ENCODE data around the gene PSTPIP2.

DNA sequence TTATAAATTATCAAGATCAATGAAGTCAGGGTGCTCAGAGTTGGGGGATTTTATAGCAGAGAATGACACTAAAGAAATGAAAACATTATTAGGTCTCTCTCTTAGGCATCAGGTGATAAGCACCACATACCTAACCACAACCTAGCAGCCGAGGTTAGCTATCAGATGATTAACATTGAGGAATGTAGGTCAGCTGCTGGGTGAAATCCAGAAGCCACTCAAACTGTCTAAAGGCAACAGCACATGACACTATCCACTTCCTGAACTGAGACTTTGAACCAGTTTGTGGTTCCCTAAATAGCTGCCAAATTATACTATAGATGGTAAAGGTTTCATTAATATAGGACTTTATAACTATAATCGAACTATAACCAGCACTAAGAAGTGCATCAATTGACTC lies 109.6 kb downstream of the PSTPIP2 start:
- TF ChIP-seq, protein P1, sequence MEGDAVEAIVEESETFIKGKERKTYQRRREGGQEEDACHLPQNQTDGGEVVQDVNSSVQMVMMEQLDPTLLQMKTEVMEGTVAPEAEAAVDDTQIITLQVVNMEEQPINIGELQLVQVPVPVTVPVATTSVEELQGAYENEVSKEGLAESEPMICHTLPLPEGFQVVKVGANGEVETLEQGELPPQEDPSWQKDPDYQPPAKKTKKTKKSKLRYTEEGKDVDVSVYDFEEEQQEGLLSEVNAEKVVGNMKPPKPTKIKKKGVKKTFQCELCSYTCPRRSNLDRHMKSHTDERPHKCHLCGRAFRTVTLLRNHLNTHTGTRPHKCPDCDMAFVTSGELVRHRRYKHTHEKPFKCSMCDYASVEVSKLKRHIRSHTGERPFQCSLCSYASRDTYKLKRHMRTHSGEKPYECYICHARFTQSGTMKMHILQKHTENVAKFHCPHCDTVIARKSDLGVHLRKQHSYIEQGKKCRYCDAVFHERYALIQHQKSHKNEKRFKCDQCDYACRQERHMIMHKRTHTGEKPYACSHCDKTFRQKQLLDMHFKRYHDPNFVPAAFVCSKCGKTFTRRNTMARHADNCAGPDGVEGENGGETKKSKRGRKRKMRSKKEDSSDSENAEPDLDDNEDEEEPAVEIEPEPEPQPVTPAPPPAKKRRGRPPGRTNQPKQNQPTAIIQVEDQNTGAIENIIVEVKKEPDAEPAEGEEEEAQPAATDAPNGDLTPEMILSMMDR (IDR thresholded peaks at IDR 0.05; ENCODE audit: low read depth, low read length, poor library complexity, severe bottlenecking): no peak
- no peak for TF ChIP-seq EZH2phosphoT487 (IDR thresholded peaks at IDR 0.05; ENCODE audit: borderline replicate concordance, low read length)
